NCI-H460 (cell line): ENCODE measurements around the gene TTF1. TPM values are rescaled to one million over a fixed set of nuclear protein-coding genes. Genes with fewer than 3 reads are reported as not detected.

Experiments
- small RNA-seq, 2 experiments: library from RNA; depleted of rRNA; stranded (forward); fragments of <200 nt; gene quantifications; one replicate each; pipeline ENCODE3, GENCODE V24; 2014
- total RNA-seq: library from RNA; depleted of rRNA; stranded (reverse); fragments of >200 nt; shearing (Covaris generic); gene quantifications from 2 replicates; pipeline ENCODE4 v1.2.3, GENCODE V29; 2014; rRNA removed

TTF1 gene
- total RNA-seq, 1 experiment from 2014 or later: 15.7 TPM

Small RNA genes lying within 50 kb of the gene (small RNA-seq; reads per million reads assigned to genes)
- gene RNU5D-2P: 0.25 to 19.1 reads per million in 2 experiments

Other genes with a start within 250 kb of the TTF1 start
- 0.07 and 0.09 TPM in 2 replicates for gene NTNG2, start 244.8 kb downstream of the TTF1 start, total RNA-seq
- 52.8 and 59.3 TPM in 2 replicates for gene SETX, start 51.9 kb downstream of the TTF1 start, total RNA-seq
- gene CFAP77, start 3.4 kb upstream of the TTF1 start, total RNA-seq: not detected in 2 replicates
- gene BARHL1, start 175.8 kb upstream of the TTF1 start, total RNA-seq: not detected in 2 replicates